ENCODE measurements around the gene CDKN2B-AS1.

DNA sequence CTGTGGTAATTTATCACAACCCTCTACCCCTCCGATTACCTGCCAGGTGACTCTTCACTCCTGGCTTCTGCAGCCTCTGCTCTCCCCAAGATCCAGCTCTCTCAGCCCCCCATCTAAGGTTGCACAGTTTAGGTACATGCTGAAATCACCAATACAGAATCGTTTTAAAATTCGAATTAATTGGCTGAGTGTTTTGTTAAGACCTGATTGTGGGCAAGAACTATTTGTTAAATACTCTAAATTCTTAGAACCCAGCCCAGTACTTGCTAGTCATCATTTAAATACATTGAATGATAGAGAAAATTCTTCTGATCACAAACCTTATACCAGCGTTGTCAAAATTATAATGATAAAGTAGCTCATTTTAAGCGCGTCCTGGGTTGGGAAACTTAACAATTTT lies 162.0 kb downstream of the CDKN2B-AS1 start:
- TF ChIP-seq, protein P1, sequence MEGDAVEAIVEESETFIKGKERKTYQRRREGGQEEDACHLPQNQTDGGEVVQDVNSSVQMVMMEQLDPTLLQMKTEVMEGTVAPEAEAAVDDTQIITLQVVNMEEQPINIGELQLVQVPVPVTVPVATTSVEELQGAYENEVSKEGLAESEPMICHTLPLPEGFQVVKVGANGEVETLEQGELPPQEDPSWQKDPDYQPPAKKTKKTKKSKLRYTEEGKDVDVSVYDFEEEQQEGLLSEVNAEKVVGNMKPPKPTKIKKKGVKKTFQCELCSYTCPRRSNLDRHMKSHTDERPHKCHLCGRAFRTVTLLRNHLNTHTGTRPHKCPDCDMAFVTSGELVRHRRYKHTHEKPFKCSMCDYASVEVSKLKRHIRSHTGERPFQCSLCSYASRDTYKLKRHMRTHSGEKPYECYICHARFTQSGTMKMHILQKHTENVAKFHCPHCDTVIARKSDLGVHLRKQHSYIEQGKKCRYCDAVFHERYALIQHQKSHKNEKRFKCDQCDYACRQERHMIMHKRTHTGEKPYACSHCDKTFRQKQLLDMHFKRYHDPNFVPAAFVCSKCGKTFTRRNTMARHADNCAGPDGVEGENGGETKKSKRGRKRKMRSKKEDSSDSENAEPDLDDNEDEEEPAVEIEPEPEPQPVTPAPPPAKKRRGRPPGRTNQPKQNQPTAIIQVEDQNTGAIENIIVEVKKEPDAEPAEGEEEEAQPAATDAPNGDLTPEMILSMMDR (IDR thresholded peaks at IDR 0.05) = no peak
- no peak for TF ChIP-seq POLR2AphosphoS5 (IDR thresholded peaks at IDR 0.05)
- no peak for TF ChIP-seq POLR2A (IDR thresholded peaks at IDR 0.05)
- TF ChIP-seq EP300 (IDR thresholded peaks at IDR 0.05) = no peak

Data from sigmoid colon (tissue), 4 donors.